SK-N-SH (cell line): ENCODE data around the gene HOXB6. TPM values are rescaled to one million over a fixed set of nuclear protein-coding genes. Genes with fewer than 3 reads are reported as not detected.
A peak's percentile ranks its signal among the peaks of the same experiment; 100 is the strongest.

Experiments
- CTCF ChIA-PET: fragments of 300-600, 350-600 bp; formaldehyde crosslinking; extraction: SDS; loops from one replicate; lab custom pipeline; 2021; lab: Yijun Ruan, JAX
- POLR2A ChIA-PET: fragments of 350-600 bp; sonication (Branson Sonifier 250); formaldehyde crosslinking; extraction: SDS; loops from one replicate; lab custom pipeline; 2020; ENCODE audit warnings: antibody characterized with exemption, inconsistent platforms; lab: Yijun Ruan, JAX
- DNase-seq: peaks from one replicate; pipeline ENCODE4 v3.0.0; 2012
- H2AFZ ChIP-seq: fragments of 200-600 bp; sonication (generic); 2 replicates; pipeline ENCODE4 v1.8.1; 2016; ENCODE audit warnings: antibody characterized with exemption, mild to moderate bottlenecking, low read depth
- H3F3A ChIP-seq: fragments of 200-600 bp; sonication (generic); replicated peaks from 2 replicates; pipeline ENCODE3; 2016; ENCODE audit warnings: antibody characterized with exemption, mild to moderate bottlenecking; ENCODE audit not compliant: insufficient read depth
- H3K27ac ChIP-seq, 2 experiments: fragments of 200-500 bp in 1 of 2; fragments of 200-600 bp in 1 of 2; sonication (Bioruptor generic) in 1 of 2; sonication (generic), shearing (Covaris generic) in 1 of 2; 2 replicates each; pipeline versions ENCODE4 v1.5.1 to v1.6.1; 2014 to 2016; ENCODE audit warnings: low read depth in 2 of 2, inconsistent platforms in 1 of 2, low read length in 1 of 2, mild to moderate bottlenecking in 1 of 2, mixed read lengths in 1 of 2
- H3K27me3 ChIP-seq: fragments of 200-600 bp; sonication (generic), shearing (Covaris generic); 2 replicates; pipeline ENCODE4 v1.6.1; 2016; ENCODE audit warnings: mixed run types; ENCODE audit not compliant: insufficient read depth
- H3K36me3 ChIP-seq, 2 experiments: fragments of 200-500 bp in 1 of 2; fragments of 200-600 bp in 1 of 2; sonication (Bioruptor generic) in 1 of 2; sonication (generic) in 1 of 2; replicated peaks in 1 of 2; 2 replicates each; pipeline versions ENCODE3 to v1.5.1; 2014 to 2016; ENCODE audit warnings: low read length in 1 of 2, mild to moderate bottlenecking in 1 of 2; ENCODE audit not compliant: insufficient read depth in 2 of 2, control insufficient read depth in 1 of 2
- H3K4me1 ChIP-seq, 2 experiments: fragments of 200-500 bp in 1 of 2; fragments of 200-600 bp in 1 of 2; sonication (Bioruptor generic) in 1 of 2; sonication (generic), shearing (Covaris generic) in 1 of 2; 2 replicates each; pipeline versions ENCODE4 v1.5.1 to v1.6.1; 2014 to 2016; ENCODE audit warnings: low read depth in 1 of 2, low read length in 1 of 2, mixed run types in 1 of 2; ENCODE audit not compliant: insufficient read depth in 2 of 2, control insufficient read depth in 1 of 2
- H3K4me2 ChIP-seq: fragments of 200-600 bp; sonication (generic), shearing (Covaris generic); 2 replicates; pipeline ENCODE4 v1.6.1; 2017; ENCODE audit warnings: mixed run types
- H3K4me3 ChIP-seq, 2 experiments: fragments of 200-500 bp in 1 of 2; fragments of 200-600 bp in 1 of 2; sonication (Bioruptor generic) in 1 of 2; sonication (generic), shearing (Covaris generic) in 1 of 2; 2 replicates each; pipeline versions ENCODE4 v1.5.1 to v1.8.1; 2014 to 2016; ENCODE audit warnings: low read depth in 2 of 2, inconsistent platforms in 1 of 2, low read length in 1 of 2, mild to moderate bottlenecking in 1 of 2, mixed read lengths in 1 of 2, moderate library complexity in 1 of 2
- H3K79me2 ChIP-seq: fragments of 200-600 bp; sonication (generic); 2 replicates; pipeline ENCODE4 v1.8.1; 2017; ENCODE audit warnings: mild to moderate bottlenecking; ENCODE audit not compliant: insufficient read depth
- H3K9ac ChIP-seq: fragments of 200-600 bp; sonication (generic); 2 replicates; pipeline ENCODE4 v1.6.1; 2017; ENCODE audit warnings: mixed run types
- H3K9me2 ChIP-seq: fragments of 200-600 bp; sonication (generic); 2 replicates; pipeline ENCODE4 v1.6.1; 2017; ENCODE audit warnings: mixed run types
- H3K9me3 ChIP-seq: fragments of 200-600 bp; sonication (generic); 2 replicates; pipeline ENCODE4 v1.6.1; 2017; ENCODE audit warnings: mixed run types, mild to moderate bottlenecking, moderate library complexity
- H4K20me1 ChIP-seq: fragments of 200-600 bp; sonication (generic); 2 replicates; pipeline ENCODE4 v1.6.1; 2017; ENCODE audit warnings: mild to moderate bottlenecking, mixed run types; ENCODE audit not compliant: insufficient read depth
- ELF1 ChIP-seq: IDR thresholded peaks from 2 replicates; pipeline ENCODE4 v1.4.0; 2012
- EZH2phosphoT487 ChIP-seq: fragments of 200-600 bp; sonication (generic); IDR thresholded peaks from 2 replicates; pipeline ENCODE4 v1.6.1; 2017; ENCODE audit warnings: low read depth, mixed run types, mild to moderate bottlenecking, antibody characterized with exemption, moderate library complexity, borderline replicate concordance
- FOSL2 ChIP-seq: IDR thresholded peaks from 2 replicates; pipeline ENCODE4 v1.4.0; 2012; ENCODE audit warnings: low read depth, mild to moderate bottlenecking, moderate library complexity, borderline replicate concordance
- GATA2 ChIP-seq: sonication (generic); formaldehyde crosslinking; IDR thresholded peaks from 2 replicates; pipeline ENCODE4 v1.5.0; 2020; ENCODE audit warnings: mild to moderate bottlenecking, missing genetic modification reagents
- JUND ChIP-seq: IDR thresholded peaks from 2 replicates; pipeline ENCODE4 v1.4.0; 2012
- MEF2A ChIP-seq: IDR thresholded peaks from 2 replicates; pipeline ENCODE4 v1.4.0; 2012; ENCODE audit warnings: low read depth, borderline replicate concordance
- MXI1 ChIP-seq: IDR thresholded peaks from 2 replicates; pipeline ENCODE4 v1.6.1; 2012; ENCODE audit warnings: mild to moderate bottlenecking, low read depth, low read length, improper control_type of control experiment
- NFIC ChIP-seq: IDR thresholded peaks from 2 replicates; pipeline ENCODE4 v1.4.0; 2012; ENCODE audit warnings: borderline replicate concordance
- NRF1 ChIP-seq: IDR thresholded peaks from 2 replicates; pipeline ENCODE4 v1.6.1; 2012; ENCODE audit warnings: low read depth, mild to moderate bottlenecking, low read length
- RAD21 ChIP-seq: IDR thresholded peaks from 2 replicates; pipeline ENCODE4 v1.6.1; 2012; ENCODE audit warnings: mild to moderate bottlenecking, low read length
- RFX5 ChIP-seq: IDR thresholded peaks from 2 replicates; pipeline ENCODE4 v1.6.1; 2012; ENCODE audit warnings: mild to moderate bottlenecking, improper control_type of control experiment, low read length
- SIN3A ChIP-seq: IDR thresholded peaks from 2 replicates; pipeline ENCODE4 v1.6.1; 2012; ENCODE audit warnings: low read depth, mild to moderate bottlenecking, low read length, moderate library complexity, borderline replicate concordance
- WGBS: methylation state at CpG from one replicate; pipeline ENCODE4 v1.1.6; 2017; ENCODE audit warnings: low lambda C conversion rate; 5-methylcytosine and 5-hydroxymethylcytosine counted together
- polyA plus RNA-seq, 3 experiments: library from polyadenylated mRNA; depleted of rRNA; stranded (reverse); fragments of >200 nt; gene quantifications; 2 replicates each; pipeline ENCODE4 v1.2.3, GENCODE V29; 2012
- TF ChIP-seq, protein P1 (sequence below): fragments of 150-350 bp; IDR thresholded peaks from 2 replicates; pipeline ENCODE4 v1.6.1; 2017; ENCODE audit warnings: antibody characterized with exemption, low read length, low read depth, borderline replicate concordance
- TF ChIP-seq, protein P2 (sequence below): IDR thresholded peaks from 2 replicates; pipeline ENCODE4 v1.6.1; 2012; ENCODE audit warnings: mild to moderate bottlenecking, low read depth, low read length, moderate library complexity
- TF ChIP-seq, protein P3 (sequence below): fragments of 150-350 bp; IDR thresholded peaks from 2 replicates; pipeline ENCODE4 v1.6.1; 2016; ENCODE audit warnings: mild to moderate bottlenecking, low read depth, low read length
- TF ChIP-seq, protein P4 (sequence below): IDR thresholded peaks from 2 replicates; pipeline ENCODE4; 2012

HOXB6 gene
- polyA plus RNA-seq, 1 of the 3 experiments (the other 2 are of a cell fraction) = not detected

DNA sequence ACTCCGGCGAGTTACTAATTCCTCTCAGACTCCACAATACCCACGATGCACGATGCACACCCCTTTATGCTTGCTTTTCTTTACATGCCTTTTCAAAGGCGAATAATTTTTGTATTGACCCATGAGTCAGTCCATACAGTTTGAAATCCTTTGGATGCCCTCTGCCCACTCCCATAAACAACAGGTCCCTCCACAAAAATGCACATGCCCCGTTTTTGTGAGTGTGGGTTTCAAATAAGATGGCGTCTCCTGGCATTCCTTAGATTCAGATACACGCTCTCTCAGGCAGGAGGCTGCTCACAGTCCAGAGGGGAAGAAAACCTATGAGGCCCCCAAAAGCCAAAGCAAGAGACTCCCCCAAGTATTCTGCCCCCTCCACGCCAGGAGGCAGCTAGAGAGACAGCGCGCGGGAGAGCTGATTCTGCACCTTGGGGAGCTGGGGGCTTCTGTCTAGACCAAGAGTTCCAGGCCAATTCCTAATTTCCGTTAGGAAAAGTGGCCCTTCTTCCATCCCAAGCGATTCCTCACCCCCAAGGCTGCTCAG is 40.9 kb upstream of the HOXB6 start:
- no peak overlapping the region for H2AFZ ChIP-seq

More for the DNA sequence above, 40.9 kb upstream of the HOXB6 start:
- WGBS = 16% methylated on average over 14 of the region's 14 CpGs
- H3K36me3 ChIP-seq = no peaks in the 10 kb centered on the region
- no peaks in the 10 kb centered on the region for H4K20me1 ChIP-seq
- H3K4me1 ChIP-seq = no peaks in the 10 kb centered on the region
- POLR2A ChIA-PET = no interaction called here
- no peak overlapping the region for H3K4me3 ChIP-seq
- no peak for TF ChIP-seq NFIC
- TF ChIP-seq, protein P1, sequence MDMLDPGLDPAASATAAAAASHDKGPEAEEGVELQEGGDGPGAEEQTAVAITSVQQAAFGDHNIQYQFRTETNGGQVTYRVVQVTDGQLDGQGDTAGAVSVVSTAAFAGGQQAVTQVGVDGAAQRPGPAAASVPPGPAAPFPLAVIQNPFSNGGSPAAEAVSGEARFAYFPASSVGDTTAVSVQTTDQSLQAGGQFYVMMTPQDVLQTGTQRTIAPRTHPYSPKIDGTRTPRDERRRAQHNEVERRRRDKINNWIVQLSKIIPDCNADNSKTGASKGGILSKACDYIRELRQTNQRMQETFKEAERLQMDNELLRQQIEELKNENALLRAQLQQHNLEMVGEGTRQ = no peak
- TF ChIP-seq SIN3A = no peak
- TF ChIP-seq FOSL2 = no peak
- TF ChIP-seq RAD21 = no peak
- TF ChIP-seq, protein P2, sequence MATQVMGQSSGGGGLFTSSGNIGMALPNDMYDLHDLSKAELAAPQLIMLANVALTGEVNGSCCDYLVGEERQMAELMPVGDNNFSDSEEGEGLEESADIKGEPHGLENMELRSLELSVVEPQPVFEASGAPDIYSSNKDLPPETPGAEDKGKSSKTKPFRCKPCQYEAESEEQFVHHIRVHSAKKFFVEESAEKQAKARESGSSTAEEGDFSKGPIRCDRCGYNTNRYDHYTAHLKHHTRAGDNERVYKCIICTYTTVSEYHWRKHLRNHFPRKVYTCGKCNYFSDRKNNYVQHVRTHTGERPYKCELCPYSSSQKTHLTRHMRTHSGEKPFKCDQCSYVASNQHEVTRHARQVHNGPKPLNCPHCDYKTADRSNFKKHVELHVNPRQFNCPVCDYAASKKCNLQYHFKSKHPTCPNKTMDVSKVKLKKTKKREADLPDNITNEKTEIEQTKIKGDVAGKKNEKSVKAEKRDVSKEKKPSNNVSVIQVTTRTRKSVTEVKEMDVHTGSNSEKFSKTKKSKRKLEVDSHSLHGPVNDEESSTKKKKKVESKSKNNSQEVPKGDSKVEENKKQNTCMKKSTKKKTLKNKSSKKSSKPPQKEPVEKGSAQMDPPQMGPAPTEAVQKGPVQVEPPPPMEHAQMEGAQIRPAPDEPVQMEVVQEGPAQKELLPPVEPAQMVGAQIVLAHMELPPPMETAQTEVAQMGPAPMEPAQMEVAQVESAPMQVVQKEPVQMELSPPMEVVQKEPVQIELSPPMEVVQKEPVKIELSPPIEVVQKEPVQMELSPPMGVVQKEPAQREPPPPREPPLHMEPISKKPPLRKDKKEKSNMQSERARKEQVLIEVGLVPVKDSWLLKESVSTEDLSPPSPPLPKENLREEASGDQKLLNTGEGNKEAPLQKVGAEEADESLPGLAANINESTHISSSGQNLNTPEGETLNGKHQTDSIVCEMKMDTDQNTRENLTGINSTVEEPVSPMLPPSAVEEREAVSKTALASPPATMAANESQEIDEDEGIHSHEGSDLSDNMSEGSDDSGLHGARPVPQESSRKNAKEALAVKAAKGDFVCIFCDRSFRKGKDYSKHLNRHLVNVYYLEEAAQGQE = no peak
- TF ChIP-seq, protein P3, sequence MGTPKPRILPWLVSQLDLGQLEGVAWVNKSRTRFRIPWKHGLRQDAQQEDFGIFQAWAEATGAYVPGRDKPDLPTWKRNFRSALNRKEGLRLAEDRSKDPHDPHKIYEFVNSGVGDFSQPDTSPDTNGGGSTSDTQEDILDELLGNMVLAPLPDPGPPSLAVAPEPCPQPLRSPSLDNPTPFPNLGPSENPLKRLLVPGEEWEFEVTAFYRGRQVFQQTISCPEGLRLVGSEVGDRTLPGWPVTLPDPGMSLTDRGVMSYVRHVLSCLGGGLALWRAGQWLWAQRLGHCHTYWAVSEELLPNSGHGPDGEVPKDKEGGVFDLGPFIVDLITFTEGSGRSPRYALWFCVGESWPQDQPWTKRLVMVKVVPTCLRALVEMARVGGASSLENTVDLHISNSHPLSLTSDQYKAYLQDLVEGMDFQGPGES = no peak
- TF ChIP-seq EZH2phosphoT487 = no peak
- no peak for TF ChIP-seq GATA2 (CRISPR knock-in tag)
- no peak for TF ChIP-seq ELF1
- no peak for TF ChIP-seq NRF1
- no peak for TF ChIP-seq RFX5
- TF ChIP-seq, protein P4, sequence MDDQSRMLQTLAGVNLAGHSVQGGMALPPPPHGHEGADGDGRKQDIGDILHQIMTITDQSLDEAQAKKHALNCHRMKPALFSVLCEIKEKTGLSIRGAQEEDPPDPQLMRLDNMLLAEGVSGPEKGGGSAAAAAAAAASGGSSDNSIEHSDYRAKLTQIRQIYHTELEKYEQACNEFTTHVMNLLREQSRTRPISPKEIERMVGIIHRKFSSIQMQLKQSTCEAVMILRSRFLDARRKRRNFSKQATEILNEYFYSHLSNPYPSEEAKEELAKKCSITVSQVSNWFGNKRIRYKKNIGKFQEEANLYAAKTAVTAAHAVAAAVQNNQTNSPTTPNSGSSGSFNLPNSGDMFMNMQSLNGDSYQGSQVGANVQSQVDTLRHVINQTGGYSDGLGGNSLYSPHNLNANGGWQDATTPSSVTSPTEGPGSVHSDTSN = no peak
- TF ChIP-seq MEF2A = no peak
- TF ChIP-seq JUND = no peak
- TF ChIP-seq MXI1 = no peak
- TF ChIP-seq, all 33 proteins: peak for 0
- H3K27me3 ChIP-seq = peaks cover 96% of the 10 kb centered on the region
- CTCF ChIA-PET = interaction anchor here (1.1 to 2.3 kb wide), 3 partner anchors 10 to 233 kb away, joined by 3 to 11 read pairs (median 4); no protein-coding TSS in a partner anchor
- H3K9me3 ChIP-seq = no peaks in the 10 kb centered on the region
- DNase-seq = peak; percentile 14
- H3K4me2 ChIP-seq = no peak overlapping the region
- H3K9me2 ChIP-seq = no peaks in the 10 kb centered on the region
- H3K79me2 ChIP-seq = no peaks in the 10 kb centered on the region
- H3F3A ChIP-seq = no peaks in the 10 kb centered on the region
- H3K27ac ChIP-seq = no peak overlapping the region
- no peak overlapping the region for H3K9ac ChIP-seq
